ENCODE data around the gene CNTNAP4. TPM values are rescaled to one million over a fixed set of nuclear protein-coding genes. Genes with fewer than 3 reads are reported as not detected.

The CNTNAP4 gene
- total and polyA plus RNA-seq, 2 of the 8 experiments (the other 6 are each of a cell fraction or from before 2014, with no cell fraction given): not detected

DNA sequence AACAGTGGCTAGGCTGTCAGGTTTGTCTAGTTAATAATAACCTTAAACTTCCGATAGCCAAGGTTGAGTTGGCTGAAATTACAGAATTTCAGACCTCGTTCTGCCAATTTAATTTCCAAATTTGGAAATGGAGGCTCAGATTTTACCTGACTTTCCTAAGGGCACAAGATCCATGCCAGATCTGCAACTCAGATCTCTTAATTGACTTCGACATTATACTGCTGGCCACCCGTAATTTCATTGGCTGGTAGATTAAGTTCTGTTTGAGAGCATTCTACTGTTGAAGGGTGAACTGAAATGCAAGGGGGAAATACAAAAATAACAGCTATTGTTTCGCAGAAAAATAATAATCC is 210.8 kb downstream of the CNTNAP4 start:
- Histone ChIP-seq H3K23ac (ENCODE audit: insufficient read length) (no peak overlapping the region), H2BK120ac (replicated peaks; ENCODE audit: low read depth, low read length) (no peak overlapping the region), H4K20me1 (replicated peaks in 1 of 2; ENCODE audit: control insufficient read depth in 1 of 2, insufficient read depth in 2 of 2, low read length in 2 of 2) (no peaks in the 10 kb centered on the region), H3K27ac (ENCODE audit: low read depth, low read length) (no peak overlapping the region), H3K18ac (ENCODE audit: extremely low read depth, low read length) (no peak overlapping the region), H2AFZ (ENCODE audit: low read length) (no peak overlapping the region), H4K91ac (replicated peaks; ENCODE audit: insufficient read length, low read length) (no peak overlapping the region), H3K27me3 (replicated peaks in 1 of 4; ENCODE audit: control insufficient read depth in 3 of 4, extremely low read depth in 1 of 4, insufficient read depth in 3 of 4, low read length in 3 of 4) (no peaks in the 10 kb centered on the region), H2BK12ac (ENCODE audit: low read depth, low read length) (no peak overlapping the region), H3K9ac (replicated peaks in 1 of 4; ENCODE audit: extremely low read depth in 1 of 4, low read depth in 3 of 4, low read length in 3 of 4) (no peak overlapping the region), H3K23me2 (ENCODE audit: low read depth, low read length) (no peaks in the 10 kb centered on the region; the same call in 1 of the 2 replicates), H3K4ac (replicated peaks; ENCODE audit: insufficient read length, low read depth, low read length) (no peak overlapping the region), H2BK5ac (ENCODE audit: low read depth, low read length) (no peak overlapping the region), H2BK15ac (ENCODE audit: low read length) (no peak overlapping the region), H3K56ac (replicated peaks; ENCODE audit: insufficient read length, low read depth, low read length) (no peak overlapping the region), H3K14ac (ENCODE audit: insufficient read length) (no peak overlapping the region), H4K8ac (ENCODE audit: extremely low read depth, insufficient read depth, low read length) (no peak overlapping the region), H2BK20ac (ENCODE audit: low read length) (no peak overlapping the region), H3K79me1 (ENCODE audit: low read depth, low read length) (no peaks in the 10 kb centered on the region), H3K79me2 (ENCODE audit: control insufficient read depth in 1 of 2, insufficient read depth in 2 of 2, low read length in 2 of 2) (no peaks in the 10 kb centered on the region), H3K4me3 (ENCODE audit: extremely low read depth in 1 of 4, insufficient read depth in 2 of 4, low read depth in 3 of 4, low read length in 4 of 4) (no peak overlapping the region), H3K36me3 (ENCODE audit: control insufficient read depth in 2 of 4, insufficient read depth in 4 of 4, low read length in 3 of 4) (no peaks in the 10 kb centered on the region), H2AK5ac (ENCODE audit: low read depth, low read length) (no peak overlapping the region), H3K9me3 (ENCODE audit: insufficient read depth in 2 of 2, low read depth in 1 of 2, low read length in 1 of 2) (no peaks in the 10 kb centered on the region), H3K4me1 (replicated peaks in 1 of 4; ENCODE audit: control insufficient read depth in 3 of 4, insufficient read depth in 4 of 4, low read length in 3 of 4) (no peaks in the 10 kb centered on the region), H4K5ac (ENCODE audit: insufficient read length, low read depth, low read length) (no peak overlapping the region), H3K4me2 (ENCODE audit: insufficient read depth in 1 of 2, low read depth in 2 of 2, low read length in 2 of 2) (no peak overlapping the region)
- 88% methylated on average over 5 of the region's 5 CpGs; no CpG with 5 or more reads in 1 of the 2 experiments for WGBS, 2 experiments (ENCODE audit: extremely low coverage in 1 of 2, insufficient coverage in 1 of 2, insufficient read length in 1 of 2, insufficient replicate concordance in 2 of 2, low coverage in 1 of 2, low lambda C conversion rate in 2 of 2, missing lambda C conversion rate in 1 of 2)
- FAIRE-seq (no peak), DNase-seq (ENCODE audit: low read depth in 1 of 2, low spot score in 2 of 2) (no peak)
- POLR2A ChIA-PET (ENCODE audit: partially characterized antibody): no interaction called here
- CTCF ChIA-PET (ENCODE audit: partially characterized antibody): interaction anchor here (0.8 kb wide), 1 partner anchor 166 kb away, joined by 3 read pairs; no protein-coding TSS in a partner anchor
- no peak for TF ChIP-seq BACH1 (IDR thresholded peaks at IDR 0.05; ENCODE audit: low read length)
- TF ChIP-seq CEBPB (IDR thresholded peaks at IDR 0.05; ENCODE audit: low read depth, low read length): no peak
- no peak for TF ChIP-seq RAD21 (IDR thresholded peaks at IDR 0.05 in 1 of 2, conservative IDR thresholded peaks at IDR 0.05 in 1 of 2; ENCODE audit: low read depth in 2 of 2, low read length in 2 of 2)
- no peak for TF ChIP-seq SP2 (IDR thresholded peaks at IDR 0.05; ENCODE audit: low read length)
- no peak for TF ChIP-seq NRF1 (IDR thresholded peaks at IDR 0.05; ENCODE audit: low read depth, low read length)
- TF ChIP-seq TAF7 (optimal IDR thresholded peaks at IDR 0.05; ENCODE audit: borderline replicate concordance, low read depth, low read length): no peak
- no peak for TF ChIP-seq SUZ12 (IDR thresholded peaks at IDR 0.05; ENCODE audit: low read length)
- TF ChIP-seq RNF2 (IDR thresholded peaks at IDR 0.05; ENCODE audit: borderline replicate concordance, low read depth, low read length, missing control alignments, poor library complexity, severe bottlenecking): no peak
- TF ChIP-seq FOSL1 (IDR thresholded peaks at IDR 0.05; ENCODE audit: insufficient read depth, low read depth, low read length): no peak
